Retina (tissue), 1 donor: Measurements from ENCODE around the gene RAB3IL1.
"Not testable (repeated sequence)": the region's sequence is repeated elsewhere in the genome, so short reads cannot be mapped to it uniquely, and the experiment has no call there.

Source experiments
- DNase-seq: peaks from one replicate; pipeline ENCODE4 v3.0.0-alpha.2; 2016

Gene RAB3IL1, protein sequence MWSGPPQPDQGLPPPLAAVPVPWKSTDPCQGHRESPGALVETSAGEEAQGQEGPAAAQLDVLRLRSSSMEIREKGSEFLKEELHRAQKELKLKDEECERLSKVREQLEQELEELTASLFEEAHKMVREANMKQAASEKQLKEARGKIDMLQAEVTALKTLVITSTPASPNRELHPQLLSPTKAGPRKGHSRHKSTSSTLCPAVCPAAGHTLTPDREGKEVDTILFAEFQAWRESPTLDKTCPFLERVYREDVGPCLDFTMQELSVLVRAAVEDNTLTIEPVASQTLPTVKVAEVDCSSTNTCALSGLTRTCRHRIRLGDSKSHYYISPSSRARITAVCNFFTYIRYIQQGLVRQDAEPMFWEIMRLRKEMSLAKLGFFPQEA

GRCh38 chr11:61917334-61918109 lies at the start of gene RAB3IL1:
Gene RAB3IL1 (minus strand): TSS chr11:61917566. CDS start chr11:61917367, 199 bp downstream.
- DNase-seq = peak; percentile 59

DNA sequence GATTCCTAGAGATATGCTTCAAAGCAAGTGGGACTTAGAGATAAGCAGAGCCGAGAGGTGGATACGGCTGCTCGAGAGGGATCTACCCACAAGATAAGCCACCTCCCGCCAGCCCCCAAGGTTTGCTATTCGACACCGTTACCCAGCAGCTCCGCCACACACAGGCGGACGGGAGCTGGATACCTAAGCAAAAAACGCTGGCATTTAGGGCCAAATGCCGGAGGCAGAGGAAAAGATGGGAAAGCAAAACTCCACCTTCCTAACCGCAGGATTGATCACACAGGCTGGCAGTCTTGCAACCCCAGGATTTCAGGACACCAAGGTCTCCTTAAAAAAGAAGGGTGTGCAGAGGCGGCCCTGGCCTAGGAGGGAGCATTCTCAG lies 49.4 kb upstream of the RAB3IL1 start:
- peak; percentile 46 for DNase-seq

GRCh38 chr11:61964666-61965271 lies 47.4 kb upstream of the RAB3IL1 start:
- not testable (repeated sequence) for DNase-seq

- DNase-seq = no peak
Measured at GRCh38 chr11:61964058-61964665, 46.8 kb upstream of the RAB3IL1 start.

DNA sequence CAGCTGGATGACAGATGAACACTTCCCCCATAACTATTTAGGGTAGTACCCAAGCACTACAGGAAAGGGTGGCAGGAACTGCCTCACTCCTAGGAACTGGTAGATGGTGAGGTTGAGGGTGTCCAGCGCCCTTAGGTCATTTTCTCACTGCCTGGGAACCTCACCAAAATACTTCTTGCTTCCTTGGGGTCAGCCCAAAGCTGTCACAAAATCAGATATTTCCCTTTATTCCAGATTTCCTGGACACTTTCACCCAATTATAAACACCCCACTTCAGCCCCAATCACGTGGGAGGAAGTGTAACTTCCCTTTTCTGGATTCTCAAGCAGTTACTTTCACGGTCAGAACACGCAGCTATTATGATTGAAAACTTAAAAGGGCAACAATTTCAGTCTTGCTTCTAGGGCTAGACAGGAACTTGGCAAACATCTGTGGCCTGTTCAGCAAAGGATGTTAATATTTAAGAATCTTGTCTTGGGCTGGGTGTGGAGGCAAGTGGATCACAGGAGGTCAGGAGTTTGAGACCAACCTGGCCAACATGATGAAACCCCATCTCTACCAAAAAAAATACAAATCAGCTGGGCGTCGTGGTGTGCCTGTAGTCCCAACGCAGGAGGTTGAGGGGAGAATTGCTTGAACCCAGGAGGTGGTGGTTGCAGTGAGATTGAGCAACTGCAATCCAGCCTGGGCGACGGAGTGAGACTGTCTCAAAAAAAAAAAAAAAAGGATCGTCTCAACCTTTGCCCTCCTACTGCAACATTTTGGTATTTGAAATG lies 46.1 kb upstream of the RAB3IL1 start:
- DNase-seq = no peak

DNA sequence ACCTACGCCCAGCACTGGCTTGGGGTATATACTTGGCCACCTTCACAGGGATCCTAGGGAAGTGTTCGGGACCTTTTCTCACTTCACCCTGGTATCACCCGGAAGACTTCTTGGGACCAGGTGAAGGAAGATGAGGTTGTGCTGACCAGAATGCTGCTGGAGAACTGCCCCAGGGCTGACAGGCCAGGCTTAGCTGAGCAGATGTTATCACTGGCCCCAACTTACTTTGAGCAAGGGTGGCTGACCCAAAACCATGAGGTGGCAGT lies 45.6 kb upstream of the RAB3IL1 start:
- DNase-seq = no peak

DNA sequence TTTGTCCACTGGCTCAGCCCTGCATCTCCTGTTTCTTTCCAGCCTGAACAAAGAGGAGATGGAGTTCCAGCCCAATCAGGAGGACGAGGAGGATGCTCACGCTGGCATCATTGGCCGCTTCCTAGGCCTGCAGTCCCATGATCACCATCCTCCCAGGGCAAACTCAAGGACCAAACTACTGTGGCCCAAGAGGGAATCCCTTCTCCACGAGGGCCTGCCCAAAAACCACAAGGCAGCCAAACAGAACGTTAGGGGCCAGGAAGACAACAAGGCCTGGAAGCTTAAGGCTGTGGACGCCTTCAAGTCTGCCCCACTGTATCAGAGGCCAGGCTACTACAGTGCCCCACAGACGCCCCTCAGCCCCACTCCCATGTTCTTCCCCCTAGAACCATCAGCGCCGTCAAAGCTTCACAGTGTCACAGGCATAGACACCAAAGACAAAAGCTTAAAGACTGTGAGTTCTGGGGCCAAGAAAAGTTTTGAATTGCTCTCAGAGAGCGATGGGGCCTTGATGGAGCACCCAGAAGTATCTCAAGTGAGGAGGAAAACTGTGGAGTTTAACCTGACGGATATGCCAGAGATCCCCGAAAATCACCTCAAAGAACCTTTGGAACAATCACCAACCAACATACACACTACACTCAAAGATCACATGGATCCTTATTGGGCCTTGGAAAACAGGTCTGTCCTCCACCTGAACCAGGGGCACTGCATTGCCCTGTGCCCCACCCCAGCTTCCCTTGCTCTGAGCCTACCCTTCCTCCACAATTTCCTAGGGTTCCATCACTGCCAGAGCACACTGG lies 45.0 kb upstream of the RAB3IL1 start:
- no peak for DNase-seq

DNA sequence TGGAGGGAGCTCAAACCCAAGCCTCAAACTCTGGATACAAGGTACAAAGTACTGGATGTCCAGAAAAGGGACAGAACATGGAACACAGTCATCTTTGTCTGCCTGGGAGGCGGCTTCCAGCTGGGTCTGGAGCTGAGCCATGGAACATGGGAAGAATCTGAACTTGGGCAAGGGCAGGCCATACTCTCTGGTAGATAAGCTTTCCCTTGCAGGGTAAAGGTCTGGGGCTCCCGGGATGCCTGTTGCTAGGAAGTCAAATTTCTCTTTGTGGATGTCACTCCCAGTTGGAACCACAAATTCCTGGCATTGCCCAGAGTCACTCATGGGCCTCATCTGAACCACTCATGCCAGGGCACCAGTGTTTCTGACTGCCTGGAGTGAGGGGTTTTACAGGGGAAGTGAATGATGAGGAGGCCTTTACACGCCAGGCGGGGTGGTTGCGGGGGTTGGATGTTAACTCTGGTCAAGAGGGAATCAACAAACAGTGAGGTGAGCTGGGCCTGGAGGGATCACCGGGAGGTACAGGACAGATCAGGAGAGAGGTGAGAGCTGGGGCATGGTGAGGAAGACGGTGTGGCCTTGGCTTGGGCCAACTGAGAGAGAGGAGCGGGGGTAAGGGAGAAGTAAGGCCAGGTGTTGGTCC lies 44.3 kb upstream of the RAB3IL1 start:
- DNase-seq = no peak

DNA sequence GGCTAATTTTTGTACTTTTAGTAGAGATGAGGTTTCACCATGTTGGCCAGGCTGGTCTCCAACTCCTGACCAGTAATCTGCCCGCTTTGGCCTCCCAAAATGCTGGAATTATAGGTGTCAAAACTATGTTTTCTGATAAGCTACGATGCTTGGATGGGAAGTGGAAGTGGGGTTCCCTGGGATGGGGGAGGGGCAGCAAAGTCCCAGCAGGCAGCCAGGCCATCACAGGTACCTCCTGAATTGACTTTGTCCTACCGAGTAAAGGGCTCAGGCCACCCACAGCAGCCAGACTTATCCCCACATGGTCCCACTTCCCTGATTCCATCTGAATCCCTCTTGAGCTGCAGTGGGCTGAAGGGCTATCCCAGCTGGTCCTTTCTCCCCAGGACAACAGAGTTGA lies 43.2 kb upstream of the RAB3IL1 start:
- no peak for DNase-seq

GRCh38 chr11:61959678-61960077 lies 42.3 kb upstream of the RAB3IL1 start:
- DNase-seq = no peak

DNA sequence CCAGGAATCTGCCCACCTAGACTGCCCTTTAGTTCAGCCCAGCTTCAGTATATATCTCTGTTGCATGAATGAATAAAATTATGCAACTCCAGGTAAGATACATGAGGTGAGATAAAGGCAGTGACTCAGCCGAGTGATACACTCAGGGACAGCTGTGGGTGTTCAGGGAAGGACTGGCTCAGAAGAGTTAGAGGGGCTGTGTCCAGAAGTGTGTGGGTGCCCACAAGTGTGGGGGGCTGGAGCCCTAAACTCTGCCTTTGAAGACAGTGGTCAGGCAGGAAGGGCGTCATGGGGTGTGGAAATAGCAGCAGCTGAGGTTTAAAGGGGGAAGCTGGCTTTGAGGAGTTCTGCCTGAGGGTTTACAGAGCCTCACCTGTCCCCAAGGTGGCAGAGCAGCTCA lies 41.7 kb upstream of the RAB3IL1 start:
- no peak for DNase-seq

- no peak for DNase-seq
Measured at GRCh38 chr11:61958590-61958989, 41.2 kb upstream of the RAB3IL1 start.

DNA sequence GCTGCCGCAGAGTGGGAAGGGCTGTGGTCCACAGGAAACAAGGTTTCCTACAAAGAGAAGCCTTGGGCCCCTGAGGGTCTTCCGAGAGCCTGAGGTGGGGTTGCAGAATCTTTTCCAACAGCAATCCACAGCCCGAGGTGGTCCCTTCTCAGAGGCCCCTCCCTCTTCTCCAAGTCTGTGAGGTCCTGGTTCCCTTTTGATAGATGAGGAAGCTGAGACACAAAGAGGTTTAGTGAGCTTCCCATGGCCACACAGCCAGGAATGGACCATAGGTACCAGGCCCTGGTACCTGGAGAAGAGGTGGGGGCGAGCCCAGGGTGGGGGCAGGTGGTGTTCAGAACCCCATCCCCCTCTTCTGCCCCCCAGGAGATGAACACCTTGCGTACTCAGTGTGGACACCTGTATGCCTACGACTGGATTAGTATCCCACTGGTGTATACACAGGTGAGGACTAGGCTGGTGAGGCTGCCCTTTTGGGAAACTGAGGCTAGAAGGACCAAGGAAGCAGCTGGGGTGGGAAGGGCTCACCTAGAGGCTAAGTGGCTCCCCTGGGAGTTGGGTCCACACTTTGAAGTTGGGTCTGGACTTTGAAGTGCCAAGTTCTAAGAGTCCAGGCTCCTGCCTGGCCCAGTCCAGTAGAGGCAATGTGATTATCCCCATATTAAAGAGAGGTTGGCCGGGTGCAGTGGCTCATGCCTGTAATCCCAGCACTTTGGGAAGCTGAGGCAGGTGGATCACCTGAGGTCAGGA lies 39.8 kb upstream of the RAB3IL1 start:
- no peak for DNase-seq

DNA sequence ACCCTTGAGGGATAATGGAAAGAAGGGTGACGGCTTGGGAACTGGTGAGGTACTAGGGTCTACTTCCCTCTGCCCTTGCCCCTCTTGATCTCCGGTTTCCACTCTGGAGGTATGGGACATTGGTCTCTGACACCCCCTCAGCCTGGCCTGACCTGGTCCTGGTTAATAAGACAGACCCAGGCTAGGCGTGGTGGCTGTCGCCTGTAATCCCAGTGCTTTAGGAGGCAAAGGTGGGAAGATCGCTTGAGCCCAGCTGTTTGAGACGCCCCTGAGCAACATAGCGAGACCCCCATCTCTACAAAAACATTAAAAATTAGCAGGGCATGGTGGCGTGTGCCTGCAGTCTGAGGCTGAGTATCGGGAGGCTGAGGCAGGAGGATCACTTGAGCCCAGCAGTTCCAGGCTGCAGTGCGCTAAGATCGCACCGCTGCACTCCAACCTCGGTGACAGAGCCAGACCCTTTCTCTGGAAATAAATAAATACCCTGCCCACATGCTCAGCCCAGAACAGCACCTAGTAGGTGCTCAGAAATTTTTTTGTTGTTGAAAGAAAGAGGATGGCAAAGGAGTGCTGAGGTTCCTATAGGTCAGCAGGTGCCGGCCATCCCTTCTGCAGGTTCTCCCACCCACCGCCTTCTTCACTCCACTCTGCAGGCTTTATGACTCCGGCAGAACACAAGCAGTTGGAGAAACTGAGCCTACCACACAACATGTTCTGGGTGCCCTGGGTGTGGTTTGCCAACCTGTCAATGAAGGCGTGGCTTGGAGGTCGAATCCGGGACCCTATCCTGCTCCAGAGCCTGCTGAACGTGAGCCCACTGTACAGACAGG lies 39.0 kb upstream of the RAB3IL1 start:
- DNase-seq = peak; percentile 5

DNA sequence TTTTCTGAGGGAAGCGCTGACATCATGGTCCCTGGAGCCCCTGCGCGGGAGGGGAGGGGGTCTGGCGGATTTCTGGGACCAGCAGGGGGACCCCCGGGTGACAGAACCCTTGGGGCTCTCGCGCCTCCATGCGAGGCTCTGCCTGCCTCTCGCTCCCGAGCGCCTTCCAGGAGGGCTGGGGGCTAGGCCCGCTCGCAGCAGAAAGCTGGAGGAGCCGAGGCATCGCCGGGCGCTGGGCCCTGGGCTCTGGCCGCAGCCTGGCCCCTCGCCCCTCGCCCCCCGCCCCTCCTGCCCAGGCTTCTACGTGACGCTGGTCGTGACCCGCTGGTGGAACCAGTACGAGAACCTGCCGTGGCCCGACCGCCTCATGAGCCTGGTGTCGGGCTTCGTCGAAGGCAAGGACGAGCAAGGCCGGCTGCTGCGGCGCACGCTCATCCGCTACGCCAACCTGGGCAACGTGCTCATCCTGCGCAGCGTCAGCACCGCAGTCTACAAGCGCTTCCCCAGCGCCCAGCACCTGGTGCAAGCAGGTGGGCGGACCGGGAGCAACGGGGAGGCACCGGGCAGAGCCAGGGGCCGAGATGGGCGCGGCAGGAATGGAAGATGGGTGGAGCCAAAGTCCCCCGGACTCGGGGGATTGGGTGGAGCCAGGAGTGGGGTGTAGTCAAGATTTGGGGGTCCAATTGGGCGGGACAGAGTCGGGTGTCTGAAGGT lies 38.2 kb upstream of the RAB3IL1 start:
- DNase-seq = peak; percentile 61

DNA sequence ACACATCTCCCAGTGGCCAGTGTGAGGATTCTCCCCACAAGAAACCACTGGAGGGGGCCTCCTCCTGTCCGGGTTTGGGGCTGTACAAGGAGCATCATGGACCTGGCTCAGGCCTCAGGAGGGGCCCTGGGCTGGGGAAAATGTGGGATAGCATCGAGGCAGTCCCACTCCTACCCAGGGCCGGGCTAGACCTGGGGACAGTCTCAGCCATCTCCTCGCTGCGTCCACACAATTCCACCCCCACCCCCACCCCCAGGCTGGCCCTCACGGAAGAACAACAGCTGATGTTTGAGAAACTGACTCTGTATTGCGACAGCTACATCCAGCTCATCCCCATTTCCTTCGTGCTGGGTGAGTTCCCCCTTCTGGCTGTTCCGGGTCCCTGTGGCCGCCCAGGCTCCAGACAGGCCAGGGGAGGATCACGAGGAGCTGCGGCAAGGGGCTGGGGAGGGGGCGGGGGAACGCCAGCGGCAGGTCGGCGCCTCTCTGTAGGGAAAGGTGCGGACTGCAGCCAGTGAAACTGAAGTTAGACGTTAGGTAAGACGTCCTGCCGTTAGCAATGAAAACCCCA lies 37.6 kb upstream of the RAB3IL1 start:
- DNase-seq = peak; percentile 65

DNA sequence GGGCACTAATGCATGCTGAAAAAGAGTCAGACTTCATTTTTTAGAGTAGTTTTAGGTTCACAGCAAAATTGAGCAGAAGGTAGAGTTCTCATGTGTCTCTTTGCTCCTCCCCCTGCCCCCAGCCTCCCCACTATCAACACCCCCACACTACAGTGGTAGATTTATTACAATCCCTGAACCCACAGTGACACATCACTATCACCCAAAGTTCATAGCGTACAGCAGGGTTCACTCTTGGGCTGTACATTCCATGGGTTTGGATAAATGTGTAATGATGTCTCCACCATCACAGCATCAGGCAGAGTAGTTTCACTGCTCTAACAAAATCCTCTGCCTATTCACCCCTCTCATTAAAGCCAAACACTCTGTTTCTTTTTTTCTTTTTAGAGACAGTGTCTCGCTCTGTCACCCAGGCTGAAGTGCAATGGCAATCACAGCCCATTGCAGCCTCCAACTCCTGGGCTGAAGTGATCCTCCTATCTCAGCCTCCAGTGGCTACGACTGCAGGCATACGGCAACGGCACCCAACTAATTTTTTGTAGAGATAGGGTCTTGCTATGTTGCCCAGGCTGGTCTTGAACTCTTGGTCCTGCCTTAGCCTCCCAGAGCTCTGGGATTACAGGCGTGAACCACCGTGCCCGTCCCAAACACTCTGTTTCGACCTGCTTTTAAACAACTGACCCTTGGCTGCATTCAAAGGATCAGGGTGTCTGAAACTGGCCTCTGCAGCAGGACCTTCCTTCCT lies 36.9 kb upstream of the RAB3IL1 start:
- DNase-seq = no peak

DNA sequence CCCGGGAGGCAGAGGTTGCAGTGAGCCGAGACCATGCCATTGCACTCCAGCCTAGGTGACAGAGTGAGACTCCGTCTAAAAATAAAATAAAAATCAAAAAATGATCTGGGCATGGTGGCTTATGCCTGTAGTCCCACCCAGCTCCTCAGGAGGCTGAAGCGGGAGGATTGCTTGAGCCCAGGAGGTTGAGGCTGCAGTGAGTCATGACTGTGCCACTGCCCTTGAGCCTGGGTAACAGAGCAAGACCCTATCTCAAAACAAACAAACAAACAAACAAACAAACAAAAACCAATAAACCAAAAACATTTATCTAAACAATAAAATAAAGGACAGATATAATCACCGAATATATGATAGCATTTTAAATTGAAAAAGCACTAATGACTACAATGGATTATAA lies 36.3 kb upstream of the RAB3IL1 start:
- not testable (repeated sequence) for DNase-seq
